Neural crest cell (in vitro differentiated cells): ENCODE measurements around the gene NOVA2. TPM values are rescaled to one million over a fixed set of nuclear protein-coding genes. Genes with fewer than 3 reads are reported as not detected.

Experiments used
- DNase-seq: peaks from one replicate; pipeline ENCODE4 v3.0.0; 2021; ENCODE audit warnings: low read depth, mixed read lengths, low spot score
- H3K27ac Mint-ChIP-seq: one replicate; pipeline ENCODE4 v1.8.0; 2021; ENCODE audit warnings: mild to moderate bottlenecking, mixed read lengths; ENCODE audit not compliant: unreplicated experiment
- H3K27me3 Mint-ChIP-seq: 2 replicates; pipeline ENCODE4 v1.8.0; 2021; ENCODE audit warnings: low read depth, mild to moderate bottlenecking, mixed read lengths
- H3K36me3 Mint-ChIP-seq: 2 replicates; pipeline ENCODE4 v1.8.0; 2021; ENCODE audit warnings: low read depth, mild to moderate bottlenecking, mixed read lengths
- H3K4me1 Mint-ChIP-seq: 2 replicates; pipeline ENCODE4 v1.8.0; 2021; ENCODE audit warnings: mixed read lengths
- H3K4me3 Mint-ChIP-seq: one replicate; pipeline ENCODE4 v1.8.0; 2021; ENCODE audit warnings: mild to moderate bottlenecking, mixed read lengths
- H3K9me3 Mint-ChIP-seq: 2 replicates; pipeline ENCODE4 v1.8.0; 2021; ENCODE audit warnings: mixed read lengths
- total RNA-seq: library from RNA; stranded (reverse); gene quantifications from 2 replicates; pipeline ENCODE4 v1.2.1, GENCODE V29; 2021
- TF ChIP-seq, protein P1 (sequence below): fragments of 200-600 bp; sonication (generic); conservative IDR thresholded peaks from 2 replicates; pipeline ENCODE4 v1.5.0; 2021; ENCODE audit warnings: antibody characterized with exemption, mild to moderate bottlenecking

NOVA2 gene
- total RNA-seq, 1 donor from 2014 or later, result 25.5 TPM

GRCh38 chr19:45920458-45920857 lies 53.2 kb downstream of the NOVA2 start:
- no peak for DNase-seq
- H3K9me3 Mint-ChIP-seq, result no peaks in the 10 kb centered on the region
- TF ChIP-seq, protein P1, sequence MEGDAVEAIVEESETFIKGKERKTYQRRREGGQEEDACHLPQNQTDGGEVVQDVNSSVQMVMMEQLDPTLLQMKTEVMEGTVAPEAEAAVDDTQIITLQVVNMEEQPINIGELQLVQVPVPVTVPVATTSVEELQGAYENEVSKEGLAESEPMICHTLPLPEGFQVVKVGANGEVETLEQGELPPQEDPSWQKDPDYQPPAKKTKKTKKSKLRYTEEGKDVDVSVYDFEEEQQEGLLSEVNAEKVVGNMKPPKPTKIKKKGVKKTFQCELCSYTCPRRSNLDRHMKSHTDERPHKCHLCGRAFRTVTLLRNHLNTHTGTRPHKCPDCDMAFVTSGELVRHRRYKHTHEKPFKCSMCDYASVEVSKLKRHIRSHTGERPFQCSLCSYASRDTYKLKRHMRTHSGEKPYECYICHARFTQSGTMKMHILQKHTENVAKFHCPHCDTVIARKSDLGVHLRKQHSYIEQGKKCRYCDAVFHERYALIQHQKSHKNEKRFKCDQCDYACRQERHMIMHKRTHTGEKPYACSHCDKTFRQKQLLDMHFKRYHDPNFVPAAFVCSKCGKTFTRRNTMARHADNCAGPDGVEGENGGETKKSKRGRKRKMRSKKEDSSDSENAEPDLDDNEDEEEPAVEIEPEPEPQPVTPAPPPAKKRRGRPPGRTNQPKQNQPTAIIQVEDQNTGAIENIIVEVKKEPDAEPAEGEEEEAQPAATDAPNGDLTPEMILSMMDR, result no peak
- no peaks in the 10 kb centered on the region for H3K36me3 Mint-ChIP-seq
- peaks cover 28% of the 10 kb centered on the region for H3K4me1 Mint-ChIP-seq
- H3K4me3 Mint-ChIP-seq, result no peak overlapping the region
- H3K27me3 Mint-ChIP-seq, result peaks cover 6% of the 10 kb centered on the region
- no peak overlapping the region for H3K27ac Mint-ChIP-seq

DNA sequence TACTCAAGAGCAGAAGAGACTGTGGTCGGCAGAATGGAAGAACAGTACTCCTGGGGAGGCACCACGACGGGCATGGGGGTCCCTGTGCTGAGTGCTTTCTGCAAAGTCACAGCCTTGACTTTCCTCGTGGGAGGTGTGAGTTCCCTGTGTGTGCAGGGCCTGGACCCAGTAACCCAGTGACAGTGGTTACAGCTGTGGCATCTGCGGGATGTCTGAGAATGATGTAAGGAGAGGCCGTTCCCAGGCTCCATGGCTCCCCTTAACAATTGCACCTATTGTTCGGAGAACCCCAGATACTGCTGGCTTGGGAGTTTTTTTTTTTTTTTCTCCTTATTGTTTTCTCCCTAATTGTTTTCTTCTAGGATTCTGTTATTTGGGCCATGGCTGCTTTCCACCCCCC lies 54.0 kb downstream of the NOVA2 start:
- H3K27me3 Mint-ChIP-seq, result peaks cover 6% of the 10 kb centered on the region
- peaks cover 28% of the 10 kb centered on the region for H3K4me1 Mint-ChIP-seq
- TF ChIP-seq, protein P1, result no peak
- peak overlapping the region; percentile 12 for H3K4me3 Mint-ChIP-seq
- H3K27ac Mint-ChIP-seq, result no peak overlapping the region
- H3K9me3 Mint-ChIP-seq, result no peaks in the 10 kb centered on the region
- H3K36me3 Mint-ChIP-seq, result no peaks in the 10 kb centered on the region
- no peak for DNase-seq

DNA sequence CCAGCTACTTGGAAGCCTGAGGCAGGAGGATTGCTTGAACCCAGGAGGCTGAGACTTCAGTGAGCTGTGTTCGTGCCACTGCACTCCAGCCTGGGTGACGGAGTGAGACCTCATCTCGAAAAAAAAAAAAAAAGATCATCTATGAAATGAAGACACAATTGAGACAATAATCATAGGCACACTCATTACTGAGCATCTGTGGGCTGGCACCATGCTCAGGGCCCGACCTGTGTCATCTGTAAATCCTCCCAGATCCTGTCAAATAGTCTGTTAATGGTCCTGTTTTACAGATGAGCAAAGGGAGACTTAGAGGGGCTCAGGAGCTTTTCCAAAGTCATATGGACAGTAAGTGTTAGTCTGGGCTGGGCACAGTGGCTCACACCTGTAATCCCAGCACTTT lies 54.9 kb downstream of the NOVA2 start:
- Mint-ChIP-seq H3K27me3 (peaks cover 6% of the 10 kb centered on the region), H3K27ac (no peak overlapping the region), H3K36me3 (no peaks in the 10 kb centered on the region), H3K4me1 (peaks cover 28% of the 10 kb centered on the region), H3K4me3 (no peak overlapping the region), H3K9me3 (no peaks in the 10 kb centered on the region)
- DNase-seq, result no peak
- TF ChIP-seq, protein P1, result no peak

DNA sequence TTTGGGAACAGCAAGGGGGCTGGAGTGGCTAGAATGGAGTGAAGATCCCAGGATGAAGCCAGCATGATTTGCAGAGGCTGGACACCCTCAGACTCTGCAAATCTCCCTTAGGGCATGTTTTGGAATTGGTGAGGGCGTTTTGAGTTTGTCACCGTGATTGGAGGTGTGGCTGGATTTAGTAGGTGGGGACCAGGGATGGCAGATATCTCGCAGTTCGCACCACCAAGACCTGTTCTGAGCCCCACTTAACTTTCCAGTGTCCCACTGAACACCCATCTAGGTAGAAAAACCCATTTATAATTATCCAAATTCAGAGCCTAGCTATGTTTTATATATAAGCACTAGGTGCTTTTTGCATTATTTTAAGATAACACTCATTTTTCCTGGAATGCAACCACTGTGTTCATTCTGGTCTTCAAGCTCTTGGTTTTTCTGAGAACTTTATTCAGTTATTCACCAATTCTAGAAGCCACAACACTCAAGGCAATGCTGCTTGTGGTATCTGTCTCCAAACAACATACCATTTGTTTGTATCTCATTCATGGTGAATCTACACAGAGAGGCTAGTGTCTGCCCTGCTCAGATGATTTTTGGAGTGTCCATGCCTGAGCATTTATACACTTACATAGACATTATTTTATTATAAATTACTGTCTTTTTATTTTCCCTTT lies 56.1 kb downstream of the NOVA2 start:
- Mint-ChIP-seq H3K4me1 (peaks cover 27% of the 10 kb centered on the region), H3K27me3 (peaks cover 6% of the 10 kb centered on the region), H3K27ac (no peak overlapping the region), H3K4me3 (no peak overlapping the region), H3K36me3 (no peaks in the 10 kb centered on the region), H3K9me3 (no peaks in the 10 kb centered on the region)
- TF ChIP-seq, protein P1, result no peak
- no peak for DNase-seq

DNA sequence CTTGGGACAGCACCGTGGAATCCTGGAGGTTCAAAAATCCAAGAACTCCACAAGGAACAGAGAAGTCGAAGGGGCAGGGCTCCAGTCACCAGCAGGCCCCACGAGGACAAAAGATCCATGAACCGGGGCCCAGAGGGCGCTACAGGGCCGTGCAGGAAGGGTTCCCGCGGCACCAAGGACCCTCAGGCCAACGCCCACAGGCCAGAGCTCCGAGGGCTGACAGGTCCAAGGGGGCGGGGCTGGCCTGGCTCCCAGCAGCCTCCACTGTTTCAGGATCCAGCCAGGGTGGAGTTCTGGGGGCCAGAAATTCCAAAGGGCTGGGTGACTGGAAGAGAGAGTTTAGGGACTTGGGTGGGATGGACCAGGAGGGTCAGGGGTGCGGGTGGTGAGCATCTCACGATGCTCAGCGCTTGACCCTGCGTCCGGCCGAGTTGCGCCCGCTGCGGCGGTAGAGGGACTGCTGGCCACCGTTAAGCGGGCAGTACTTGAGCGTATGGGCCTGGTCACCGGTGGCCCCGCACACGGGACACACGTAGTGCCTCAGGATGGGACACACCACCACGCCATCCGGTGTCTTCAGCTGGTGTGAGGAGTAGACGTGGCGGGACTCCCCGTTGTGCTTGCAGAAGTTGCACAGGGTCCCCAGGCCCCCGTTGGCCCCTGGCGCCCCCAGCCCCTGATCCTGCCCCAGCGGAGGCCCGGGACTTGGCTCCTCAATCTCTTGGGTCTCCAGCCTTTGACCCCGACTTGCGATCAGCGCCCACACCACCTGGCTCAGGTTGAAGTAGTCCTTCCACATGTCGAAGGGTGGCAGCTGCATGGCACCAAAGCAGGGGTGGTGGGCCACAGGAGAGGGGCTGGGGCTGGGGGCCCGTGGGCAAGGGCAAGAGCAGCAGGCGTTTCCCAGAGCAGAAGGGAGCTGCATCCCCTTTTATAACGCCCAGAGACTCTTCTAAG lies 59.5 kb downstream of the NOVA2 start, which contains the start of gene NANOS2:
Gene NANOS2 (minus strand): TSS at position 905 of the 957 bp plus-strand sequence. CDS start 85 bp downstream, at position 820.
- Mint-ChIP-seq H3K9me3 (no peaks in the 10 kb centered on the region), H3K4me1 (peaks cover 9% of the 10 kb centered on the region), H3K36me3 (no peaks in the 10 kb centered on the region), H3K27me3 (peaks cover 2% of the 10 kb centered on the region), H3K27ac (no peak within 1 kb of the TSS), H3K4me3 (no peak within 1 kb of the TSS)
- TF ChIP-seq, protein P1, result no peak
- DNase-seq, result peak; percentile 45
